Fibroblast of pulmonary artery (primary cell): ENCODE data around the gene ANTKMT.

ENCODE experiments used
- DNase-seq: peaks from one replicate; pipeline ENCODE4 v3.0.0-alpha.2; 2010; ENCODE audit warnings: low read depth
- H3K4me3 ChIP-seq: replicated peaks from 2 replicates; pipeline ENCODE4 v1.5.1; 2011; ENCODE audit warnings: low read depth, mild to moderate bottlenecking, control low read depth, low read length, moderate library complexity
- CTCF ChIP-seq: IDR thresholded peaks from 2 replicates; pipeline ENCODE4 v1.5.1; 2011; ENCODE audit warnings: mild to moderate bottlenecking, control low read depth, low read length, inconsistent platforms; ENCODE audit errors: missing control alignments

ANTKMT gene

GRCh38 chr16:703406-703805 is 17.5 kb upstream of the ANTKMT start:
- no peak for TF ChIP-seq CTCF
- H3K4me3 ChIP-seq, result no peak overlapping the region
- no peak for DNase-seq

GRCh38 chr16:704047-704446 is 16.9 kb upstream of the ANTKMT start:
- TF ChIP-seq CTCF, result no peak
- H3K4me3 ChIP-seq, result no peak overlapping the region
- DNase-seq, result no peak

GRCh38 chr16:704552-705380 is 16.2 kb upstream of the ANTKMT start:
- no peak for DNase-seq
- no peak for TF ChIP-seq CTCF
- H3K4me3 ChIP-seq, result no peak overlapping the region

GRCh38 chr16:705431-706188 is 15.3 kb upstream of the ANTKMT start, which contains the start of gene FBXL16:
Gene FBXL16, minus strand, starts transcription at chr16:705801. Its CDS starts 8,396 bp downstream, at chr16:697405.
- H3K4me3 ChIP-seq, result no peak within 1 kb of the TSS
- TF ChIP-seq CTCF, result no peak
- DNase-seq, result no peak

- no peak overlapping the region for H3K4me3 ChIP-seq
- TF ChIP-seq CTCF, result no peak
- DNase-seq, result no peak
Observed at GRCh38 chr16:706189-707061, 14.5 kb upstream of the ANTKMT start.

GRCh38 chr16:707062-707538 is 13.8 kb upstream of the ANTKMT start:
- no peak for DNase-seq
- no peak for TF ChIP-seq CTCF
- H3K4me3 ChIP-seq, result no peak overlapping the region
